ENCODE results near the gene ACY1.

ACY1 gene

GRCh38 chr3:51997172-51997571, 13.8 kb downstream of the ACY1 start:
- peaks cover 61% of the 10 kb centered on the region for H3K4me1 Mint-ChIP-seq
- peak overlapping the region; percentile 58 for H3K4me3 Mint-ChIP-seq
- peaks cover 36% of the 10 kb centered on the region for H3K36me3 Mint-ChIP-seq (ENCODE audit: low read depth)
- no peak for DNase-seq
- no peak overlapping the region for H3K27ac Mint-ChIP-seq
- H3K27me3 Mint-ChIP-seq (ENCODE audit: low read depth, poor library complexity) = peaks cover 20% of the 10 kb centered on the region
- TF ChIP-seq, protein P1, sequence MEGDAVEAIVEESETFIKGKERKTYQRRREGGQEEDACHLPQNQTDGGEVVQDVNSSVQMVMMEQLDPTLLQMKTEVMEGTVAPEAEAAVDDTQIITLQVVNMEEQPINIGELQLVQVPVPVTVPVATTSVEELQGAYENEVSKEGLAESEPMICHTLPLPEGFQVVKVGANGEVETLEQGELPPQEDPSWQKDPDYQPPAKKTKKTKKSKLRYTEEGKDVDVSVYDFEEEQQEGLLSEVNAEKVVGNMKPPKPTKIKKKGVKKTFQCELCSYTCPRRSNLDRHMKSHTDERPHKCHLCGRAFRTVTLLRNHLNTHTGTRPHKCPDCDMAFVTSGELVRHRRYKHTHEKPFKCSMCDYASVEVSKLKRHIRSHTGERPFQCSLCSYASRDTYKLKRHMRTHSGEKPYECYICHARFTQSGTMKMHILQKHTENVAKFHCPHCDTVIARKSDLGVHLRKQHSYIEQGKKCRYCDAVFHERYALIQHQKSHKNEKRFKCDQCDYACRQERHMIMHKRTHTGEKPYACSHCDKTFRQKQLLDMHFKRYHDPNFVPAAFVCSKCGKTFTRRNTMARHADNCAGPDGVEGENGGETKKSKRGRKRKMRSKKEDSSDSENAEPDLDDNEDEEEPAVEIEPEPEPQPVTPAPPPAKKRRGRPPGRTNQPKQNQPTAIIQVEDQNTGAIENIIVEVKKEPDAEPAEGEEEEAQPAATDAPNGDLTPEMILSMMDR (IDR thresholded peaks at IDR 0.05) = no peak
- no peaks in the 10 kb centered on the region for H3K9me3 Mint-ChIP-seq

DNA sequence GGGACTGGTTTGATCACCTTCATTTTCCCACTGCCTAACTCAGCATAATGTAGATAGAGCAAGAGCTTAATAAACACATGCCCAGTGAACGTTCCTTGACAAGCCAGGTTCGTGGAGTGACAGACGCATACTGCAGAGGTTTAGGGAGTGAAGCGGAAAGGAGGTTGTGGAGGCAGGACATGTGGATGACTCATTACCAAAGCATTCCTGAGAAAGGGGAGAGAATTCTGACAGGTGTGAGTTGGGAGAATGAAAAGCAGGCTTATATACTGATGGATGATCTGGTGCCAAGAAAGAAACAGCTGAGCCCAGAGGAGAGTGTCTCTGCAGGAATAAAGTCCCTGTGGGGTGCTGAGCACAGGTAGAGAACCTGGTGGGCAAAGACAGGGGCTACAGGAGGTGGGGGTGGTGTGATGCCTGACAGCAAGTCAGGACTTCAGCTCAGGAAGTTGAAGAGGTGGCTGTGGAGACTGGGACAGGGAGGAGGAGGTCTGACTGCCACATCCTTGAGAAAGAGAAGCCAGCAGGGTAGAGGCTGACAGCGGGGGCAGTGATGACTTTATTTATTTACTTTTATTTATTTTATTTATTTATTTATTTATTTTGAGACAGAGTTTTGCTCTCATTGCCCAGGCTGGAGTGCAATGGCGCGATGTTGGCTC, 14.7 kb downstream of the ACY1 start:
- H3K9me3 Mint-ChIP-seq = no peaks in the 10 kb centered on the region
- TF ChIP-seq, protein P1 (IDR thresholded peaks at IDR 0.05) = no peak
- H3K27ac Mint-ChIP-seq = peak overlapping the region; percentile 40
- no peak for DNase-seq
- peaks cover 63% of the 10 kb centered on the region for H3K4me1 Mint-ChIP-seq
- no peak overlapping the region for H3K4me3 Mint-ChIP-seq
- H3K27me3 Mint-ChIP-seq (ENCODE audit: low read depth, poor library complexity) = peaks cover 28% of the 10 kb centered on the region
- H3K36me3 Mint-ChIP-seq (ENCODE audit: low read depth) = peaks cover 27% of the 10 kb centered on the region

- TF ChIP-seq, protein P1 (IDR thresholded peaks at IDR 0.05) = no peak
- no peak overlapping the region for H3K4me3 Mint-ChIP-seq
- H3K36me3 Mint-ChIP-seq (ENCODE audit: low read depth) = peaks cover 20% of the 10 kb centered on the region
- peaks cover 63% of the 10 kb centered on the region for H3K4me1 Mint-ChIP-seq
- H3K9me3 Mint-ChIP-seq = no peaks in the 10 kb centered on the region
- no peak for DNase-seq
- H3K27me3 Mint-ChIP-seq (ENCODE audit: low read depth, poor library complexity) = peaks cover 30% of the 10 kb centered on the region
- no peak overlapping the region for H3K27ac Mint-ChIP-seq
Observed at GRCh38 chr3:51998774-51999173, 15.4 kb downstream of the ACY1 start.

GRCh38 chr3:51999846-52000245, 16.5 kb downstream of the ACY1 start:
- DNase-seq = no peak
- Mint-ChIP-seq H3K4me1 (peaks cover 63% of the 10 kb centered on the region), H3K36me3 (ENCODE audit: low read depth) (peaks cover 9% of the 10 kb centered on the region), H3K4me3 (no peak overlapping the region), H3K9me3 (no peaks in the 10 kb centered on the region), H3K27me3 (ENCODE audit: low read depth, poor library complexity) (peaks cover 30% of the 10 kb centered on the region), H3K27ac (no peak overlapping the region)
- TF ChIP-seq, protein P1 (IDR thresholded peaks at IDR 0.05) = no peak

DNA sequence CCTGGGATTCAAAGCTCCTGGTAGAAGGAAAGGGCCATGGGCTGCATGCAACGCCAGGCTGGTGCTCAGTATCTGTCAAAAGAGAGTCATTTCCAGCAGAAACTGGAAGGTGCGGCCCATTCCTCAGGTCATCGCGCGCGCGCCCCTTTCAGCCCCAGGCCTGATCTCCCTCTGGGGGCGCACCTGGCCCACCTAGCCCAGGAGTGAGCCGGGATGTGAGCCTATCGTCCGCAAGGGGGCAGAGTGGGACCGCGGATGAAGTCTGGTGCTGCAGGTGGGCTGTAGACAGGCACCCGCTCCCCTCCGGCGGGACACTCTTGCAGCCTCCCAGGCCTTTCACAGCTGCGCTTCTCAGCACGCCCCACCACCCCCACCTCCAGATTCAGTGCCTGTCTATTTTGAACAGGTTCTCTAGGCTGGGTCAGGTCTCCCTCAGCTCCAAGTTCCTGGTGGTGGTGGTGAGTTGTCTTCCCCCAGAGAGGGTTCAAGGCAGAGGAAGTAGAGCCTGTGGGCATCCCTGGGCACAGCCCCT, 18.2 kb downstream of the ACY1 start:
- Mint-ChIP-seq H3K4me3 (no peak overlapping the region), H3K27ac (no peak overlapping the region), H3K4me1 (peaks cover 68% of the 10 kb centered on the region), H3K36me3 (ENCODE audit: low read depth) (no peaks in the 10 kb centered on the region), H3K27me3 (ENCODE audit: low read depth, poor library complexity) (peaks cover 30% of the 10 kb centered on the region), H3K9me3 (no peaks in the 10 kb centered on the region)
- TF ChIP-seq, protein P1 (IDR thresholded peaks at IDR 0.05) = peak; percentile 92
- DNase-seq = peak; percentile 93

- H3K36me3 Mint-ChIP-seq (ENCODE audit: low read depth) = no peaks in the 10 kb centered on the region
- H3K4me3 Mint-ChIP-seq = no peak overlapping the region
- H3K27ac Mint-ChIP-seq = no peak overlapping the region
- peaks cover 67% of the 10 kb centered on the region for H3K4me1 Mint-ChIP-seq
- no peaks in the 10 kb centered on the region for H3K9me3 Mint-ChIP-seq
- no peak for DNase-seq
- TF ChIP-seq, protein P1 (IDR thresholded peaks at IDR 0.05) = no peak
- H3K27me3 Mint-ChIP-seq (ENCODE audit: low read depth, poor library complexity) = peaks cover 30% of the 10 kb centered on the region
Observed at GRCh38 chr3:52002748-52003147, 19.4 kb downstream of the ACY1 start.

Data from nephron progenitor cell (in vitro differentiated cells).